HEK293T (cell line): ENCODE measurements around the gene LIPH.
"Not testable (repeated sequence)": the region's sequence is repeated elsewhere in the genome, so short reads cannot be mapped to it uniquely, and the experiment has no call there.

ENCODE experiments used
- CTCF ChIA-PET: fragments of 350-600 bp; formaldehyde crosslinking; extraction: SDS; loops from one replicate; lab custom pipeline; 2021; ENCODE audit warnings: antibody characterized with exemption, inconsistent platforms; lab: Yijun Ruan, JAX
- POLR2A ChIA-PET: fragments of 350-600 bp; formaldehyde crosslinking; extraction: SDS; loops from one replicate; lab custom pipeline; 2020; ENCODE audit warnings: antibody characterized with exemption, inconsistent platforms; lab: Yijun Ruan, JAX
- DNase-seq: peaks from one replicate; pipeline ENCODE4 v3.0.0; 2012; ENCODE audit warnings: mixed read lengths; ENCODE audit errors: extremely low spot score
- BHLHE40 ChIP-seq: fragments of 450-650 bp; IDR thresholded peaks from 2 replicates; pipeline ENCODE4 v1.6.1; 2016; ENCODE audit warnings: mild to moderate bottlenecking, moderate library complexity, borderline replicate concordance
- CTBP1 ChIP-seq: fragments of 450-650 bp; IDR thresholded peaks from 2 replicates; pipeline ENCODE4 v1.6.1; 2016; ENCODE audit warnings: borderline replicate concordance
- ELF4 ChIP-seq: fragments of 450-650 bp; IDR thresholded peaks from 2 replicates; pipeline ENCODE4 v1.6.1; 2017; ENCODE audit warnings: antibody characterized with exemption
- FOXA1 ChIP-seq: fragments of 450-650 bp; IDR thresholded peaks from 2 replicates; pipeline ENCODE4 v1.6.1; 2016; ENCODE audit warnings: mild to moderate bottlenecking
- FOXK2 ChIP-seq: fragments of 450-650 bp; IDR thresholded peaks from 2 replicates; pipeline ENCODE4 v1.6.1; 2016; ENCODE audit warnings: mild to moderate bottlenecking
- FOXM1 ChIP-seq: fragments of 450-650 bp; IDR thresholded peaks from 2 replicates; pipeline ENCODE4 v1.6.1; 2017; ENCODE audit warnings: mild to moderate bottlenecking, borderline replicate concordance
- HDGF ChIP-seq: fragments of 450-650 bp; IDR thresholded peaks from 2 replicates; pipeline ENCODE4 v1.6.1; 2017; ENCODE audit warnings: antibody characterized with exemption, borderline replicate concordance
- L3MBTL2 ChIP-seq: fragments of 450-650 bp; conservative IDR thresholded peaks from 2 replicates; pipeline ENCODE4 v1.6.1; 2016; ENCODE audit warnings: mild to moderate bottlenecking
- LEF1 ChIP-seq: fragments of 450-650 bp; IDR thresholded peaks from 2 replicates; pipeline ENCODE4 v1.6.1; 2017; ENCODE audit warnings: mild to moderate bottlenecking, borderline replicate concordance
- NFRKB ChIP-seq: fragments of 450-650 bp; IDR thresholded peaks from 2 replicates; pipeline ENCODE4 v1.6.1; 2016; ENCODE audit warnings: mild to moderate bottlenecking, moderate library complexity
- SP1 ChIP-seq: fragments of 450-650 bp; IDR thresholded peaks from 2 replicates; pipeline ENCODE4 v1.6.1; 2017
- SUZ12 ChIP-seq: fragments of 450-650 bp; IDR thresholded peaks from 2 replicates; pipeline ENCODE4 v1.6.1; 2016; ENCODE audit warnings: mild to moderate bottlenecking
- TARDBP ChIP-seq: fragments of 450-650 bp; IDR thresholded peaks from 2 replicates; pipeline ENCODE4 v1.6.1; 2016
- ZNF384 ChIP-seq: fragments of 450-650 bp; IDR thresholded peaks from 2 replicates; pipeline ENCODE4 v1.6.1; 2016
- TF ChIP-seq, protein P1 (sequence below): fragments of 450-650 bp; IDR thresholded peaks from 2 replicates; pipeline ENCODE4 v1.6.1; 2016

Gene LIPH

DNA sequence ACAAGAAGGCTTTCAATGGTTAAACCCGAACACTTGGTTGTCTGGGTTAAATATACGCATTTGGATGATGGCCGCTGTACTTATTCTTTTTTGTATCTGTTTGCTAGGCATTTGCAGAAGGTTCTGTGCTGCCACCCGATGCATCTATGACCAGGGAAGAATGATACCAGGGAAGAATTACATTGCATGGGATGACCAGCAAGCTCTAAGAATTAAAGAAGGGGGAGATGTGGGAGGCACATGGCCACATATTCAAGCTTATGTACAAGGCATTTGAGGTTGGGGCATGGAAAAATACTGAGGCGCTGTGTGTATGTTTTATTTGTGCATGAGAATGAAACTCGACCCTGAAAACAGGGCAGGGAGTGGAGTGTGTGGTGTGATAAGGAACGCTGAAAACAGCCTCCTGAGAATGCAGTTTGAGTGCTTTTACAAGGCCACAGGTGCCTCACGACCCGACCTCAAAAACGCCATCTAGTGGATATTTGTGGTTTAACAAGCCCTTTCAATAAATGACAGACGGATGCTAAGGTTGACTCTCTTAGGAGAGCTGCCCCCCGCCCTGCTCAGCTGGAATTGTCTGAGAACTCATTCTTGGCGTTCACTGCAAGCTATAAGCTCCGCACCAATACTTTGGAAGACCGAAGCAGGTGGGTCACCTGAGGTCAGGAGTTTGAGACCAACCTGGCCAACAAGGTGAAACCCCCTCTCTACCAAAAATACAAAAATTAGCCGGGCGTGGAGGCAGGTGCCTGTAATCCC is 22.9 kb upstream of the LIPH start:
- DNase-seq, result peak; percentile 27
- ChIA-PET POLR2A (interaction anchor here (1.5 to 2.0 kb wide), 2 partner anchors 11 to 16 kb away, joined by 4 to 11 read pairs; partner anchors contain the start of gene SENP2), CTCF (interaction anchor here (0.6 to 1.9 kb wide), 6 partner anchors 11 to 215 kb away, joined by 3 to 12 read pairs (median 4); partner anchors contain the start of gene SENP2)
- TF ChIP-seq, protein P1, sequence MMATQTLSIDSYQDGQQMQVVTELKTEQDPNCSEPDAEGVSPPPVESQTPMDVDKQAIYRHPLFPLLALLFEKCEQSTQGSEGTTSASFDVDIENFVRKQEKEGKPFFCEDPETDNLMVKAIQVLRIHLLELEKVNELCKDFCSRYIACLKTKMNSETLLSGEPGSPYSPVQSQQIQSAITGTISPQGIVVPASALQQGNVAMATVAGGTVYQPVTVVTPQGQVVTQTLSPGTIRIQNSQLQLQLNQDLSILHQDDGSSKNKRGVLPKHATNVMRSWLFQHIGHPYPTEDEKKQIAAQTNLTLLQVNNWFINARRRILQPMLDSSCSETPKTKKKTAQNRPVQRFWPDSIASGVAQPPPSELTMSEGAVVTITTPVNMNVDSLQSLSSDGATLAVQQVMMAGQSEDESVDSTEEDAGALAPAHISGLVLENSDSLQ, result peak; percentile 26; the same call in 1 of the 2 replicates

DNA sequence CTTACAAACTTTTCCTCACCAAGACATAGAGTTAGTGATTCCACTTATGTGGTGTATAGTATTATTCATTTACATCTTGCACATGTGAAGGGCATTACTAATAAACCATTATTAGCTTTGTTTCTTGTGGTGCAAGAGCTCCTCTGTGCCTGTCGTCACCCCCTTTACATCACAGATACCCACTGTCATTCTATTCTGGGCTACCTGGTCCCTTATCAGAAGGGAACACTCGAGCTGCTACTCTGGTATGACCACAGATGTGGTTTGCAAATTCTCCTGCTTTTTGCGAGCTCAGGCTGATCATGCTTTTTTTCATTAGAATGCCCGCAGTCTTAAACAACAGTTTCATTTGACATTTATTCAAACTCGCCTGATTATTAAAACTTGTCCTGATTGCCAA is 19.8 kb upstream of the LIPH start:
- no peak for DNase-seq
- ChIA-PET CTCF (no interaction called here), POLR2A (no interaction called here)
- no peak for TF ChIP-seq L3MBTL2
- no peak for TF ChIP-seq NFRKB
- no peak for TF ChIP-seq BHLHE40
- TF ChIP-seq SUZ12, result no peak
- TF ChIP-seq SP1, result no peak
- no peak for TF ChIP-seq CTBP1

DNA sequence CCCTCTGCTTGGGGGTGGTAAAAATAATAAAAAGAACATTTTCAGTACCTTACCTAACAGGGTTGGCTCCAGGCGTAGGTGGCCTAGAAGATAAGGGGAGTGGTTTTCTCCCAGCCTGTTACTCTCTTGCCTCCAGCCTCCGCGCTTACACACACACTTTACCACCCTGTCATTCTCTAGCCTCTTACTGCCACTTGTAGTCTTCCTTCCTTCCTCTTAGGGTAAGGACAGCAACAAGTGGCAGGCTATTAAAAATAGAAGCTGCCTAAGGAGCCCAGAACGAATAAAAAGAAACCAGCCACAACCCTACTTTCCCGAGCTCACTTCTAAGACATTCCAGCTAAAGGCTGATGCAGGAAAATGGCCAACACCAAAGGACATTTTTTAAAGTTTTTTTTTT is 9.6 kb upstream of the LIPH start:
- DNase-seq, result no peak
- TF ChIP-seq NFRKB (no peak), HDGF (no peak), FOXK2 (no peak), SUZ12 (no peak), ELF4 (no peak), LEF1 (no peak), ZNF384 (no peak), SP1 (no peak), FOXM1 (no peak), CTBP1 (no peak), FOXA1 (no peak), BHLHE40 (no peak), L3MBTL2 (no peak)
- TF ChIP-seq, protein P1, result no peak
- CTCF ChIA-PET, result no interaction called here
- POLR2A ChIA-PET, result no interaction called here

DNA sequence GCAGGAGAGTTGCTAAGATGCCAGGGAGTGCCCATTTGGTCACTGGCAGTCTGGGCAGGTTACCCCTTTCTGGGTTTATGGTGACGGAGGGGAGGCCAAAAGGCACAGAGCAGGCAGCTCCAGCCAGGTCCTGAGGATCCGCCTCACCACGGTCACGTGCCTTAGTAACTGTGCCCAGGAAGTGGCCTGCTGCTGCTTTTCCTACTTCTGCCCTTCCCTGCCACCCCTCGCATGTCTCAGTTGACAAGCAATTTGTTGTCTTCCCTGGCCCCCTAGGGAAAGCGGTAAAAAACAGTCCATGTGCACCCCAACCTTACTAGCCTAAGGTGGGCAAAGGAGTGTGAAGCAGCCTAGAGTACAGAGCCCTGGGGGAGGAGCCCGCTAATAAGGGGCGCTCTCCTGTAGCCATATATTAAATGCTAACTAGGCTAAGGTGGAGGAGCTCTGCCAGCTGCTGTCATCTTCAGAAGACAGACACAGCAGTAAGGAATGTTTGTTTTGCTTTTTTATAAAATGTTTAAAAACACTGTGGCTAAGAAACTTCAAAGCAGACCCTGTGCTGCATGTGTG is 9.1 kb upstream of the LIPH start:
- POLR2A ChIA-PET, result no interaction called here
- CTCF ChIA-PET, result no interaction called here
- no peak for DNase-seq
- no peak for TF ChIP-seq CTBP1

DNA sequence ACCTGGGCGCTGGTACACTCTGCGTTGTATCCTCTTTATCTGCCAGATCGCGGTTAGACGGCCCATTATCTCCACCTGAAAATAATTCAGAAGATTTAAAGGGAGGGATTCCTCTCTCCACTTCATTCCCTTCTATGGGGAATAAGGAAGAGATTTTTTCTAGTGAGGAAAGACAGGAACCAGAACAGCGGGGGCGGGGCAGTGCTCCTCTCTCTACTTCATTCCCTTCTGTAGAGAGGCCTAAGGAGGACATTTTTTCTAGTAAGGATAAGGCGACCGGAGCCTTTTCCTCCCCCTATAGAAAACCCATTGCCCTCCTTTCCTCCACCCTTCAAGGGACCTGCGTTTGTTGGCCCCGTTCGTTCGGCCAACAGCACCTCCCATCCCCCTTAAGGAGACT is 8.3 kb upstream of the LIPH start:
- POLR2A ChIA-PET, result no interaction called here
- CTCF ChIA-PET, result interaction anchor here (3.1 kb wide), 1 partner anchor 15 kb away, joined by 12 read pairs; no protein-coding TSS in a partner anchor
- TF ChIP-seq ELF4, result no peak

DNA sequence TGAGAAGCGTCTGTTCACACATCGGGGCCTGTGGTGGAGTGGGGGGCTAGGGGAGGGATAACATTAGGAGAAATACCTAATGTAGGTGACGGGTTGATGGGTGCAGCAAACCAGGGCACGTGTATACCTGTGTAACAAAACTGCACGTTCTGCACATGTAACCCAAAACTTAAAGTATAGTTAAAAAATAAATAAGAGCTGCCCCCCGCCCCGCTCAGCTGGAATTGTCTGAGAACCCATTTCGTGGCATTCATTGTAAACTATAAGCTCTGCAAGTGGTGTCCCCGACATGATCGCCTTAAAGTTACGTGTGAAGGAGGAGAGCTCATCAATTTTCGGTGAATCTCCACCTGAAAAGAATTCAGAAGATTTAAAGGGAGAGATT is 7.3 kb upstream of the LIPH start:
- ChIA-PET POLR2A (interaction anchor here (1.3 to 2.3 kb wide), 3 partner anchors 12 to 27 kb away, joined by 3 to 8 read pairs (median 4); partner anchors contain the start of gene SENP2), CTCF (interaction anchor here (0.6 to 3.1 kb wide), 10 partner anchors 16 to 210 kb away, joined by 3 to 12 read pairs (median 3); partner anchors contain the start of genes SENP2 and TMEM41A)
- TF ChIP-seq ELF4 (no peak), TARDBP (no peak), FOXM1 (no peak), FOXK2 (no peak), BHLHE40 (no peak), ZNF384 (no peak), LEF1 (no peak), SP1 (no peak)
- TF ChIP-seq, protein P1, result no peak
- no peak for DNase-seq

More for the DNA sequence above, 8.3 kb upstream of the LIPH start:
- DNase-seq, result no peak

DNA sequence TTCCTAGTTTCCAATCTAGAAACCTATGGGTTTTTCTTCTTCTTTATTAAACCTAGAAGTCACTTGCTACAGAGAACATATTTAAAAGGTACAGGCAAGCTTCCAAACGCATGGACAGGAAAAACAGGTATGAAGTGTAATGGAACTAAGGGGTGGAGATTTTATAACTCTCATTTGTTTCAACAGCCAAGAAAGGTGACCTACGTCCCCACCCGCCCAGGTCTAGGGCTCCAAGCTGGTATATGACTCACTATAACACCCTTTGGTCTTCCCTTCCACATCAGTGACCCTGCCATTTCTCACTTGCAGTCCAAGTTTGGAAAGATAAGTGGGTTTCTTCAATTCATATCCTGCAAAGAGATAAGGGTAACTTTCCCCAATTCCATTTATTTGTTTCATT is 6.0 kb upstream of the LIPH start:
- TF ChIP-seq FOXK2, result no peak
- TF ChIP-seq BHLHE40, result no peak
- no peak for TF ChIP-seq ELF4
- TF ChIP-seq LEF1, result no peak
- TF ChIP-seq ZNF384, result no peak
- CTCF ChIA-PET, result interaction anchor here (1.0 to 3.1 kb wide), 4 partner anchors 17 to 205 kb away, joined by 3 to 12 read pairs (median 3); partner anchors contain the start of genes SENP2 and TMEM41A

DNA sequence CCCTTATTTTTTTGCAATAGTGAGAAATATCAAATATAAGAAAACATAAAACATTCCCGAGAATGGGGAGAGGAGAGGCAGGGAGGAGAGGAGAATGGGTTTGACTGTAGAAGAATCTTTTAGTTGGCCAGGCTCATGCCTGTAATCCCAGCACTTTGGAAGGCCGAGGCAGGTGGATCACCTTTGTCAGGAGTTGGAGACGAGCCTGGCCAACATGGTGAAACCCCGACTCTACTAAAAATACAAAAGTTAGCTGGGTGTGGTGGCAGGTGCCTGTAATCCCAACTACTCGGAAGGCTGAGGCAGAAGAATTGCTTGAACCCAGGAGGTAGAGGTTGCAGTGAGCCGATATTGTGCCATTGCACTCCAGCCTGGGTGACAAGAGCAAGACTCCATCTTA is 4.3 kb upstream of the LIPH start:
- POLR2A ChIA-PET, result interaction anchor here (0.6 to 1.3 kb wide), 2 partner anchors 30 to 57 kb away, joined by 3 read pairs; partner anchors contain the start of genes SENP2 and TMEM41A
- DNase-seq, CTCF ChIA-PET: not testable (repeated sequence)

More for the DNA sequence above, 6.0 kb upstream of the LIPH start:
- POLR2A ChIA-PET, result interaction anchor here (0.7 to 2.3 kb wide), 4 partner anchors 11 to 59 kb away, joined by 3 to 8 read pairs (median 6); partner anchors contain the start of genes SENP2 and TMEM41A
- no peak for DNase-seq
